ENCODE measurements around the gene MTG1.

MTG1 gene

GRCh38 chr10:133394064-133394663 is at the start of gene MTG1:
Gene MTG1 (plus strand): TSS chr10:133394157. CDS start chr10:133394221, 64 bp downstream.
- peak; percentile 98 for DNase-seq (ENCODE audit: low read depth)

DNA sequence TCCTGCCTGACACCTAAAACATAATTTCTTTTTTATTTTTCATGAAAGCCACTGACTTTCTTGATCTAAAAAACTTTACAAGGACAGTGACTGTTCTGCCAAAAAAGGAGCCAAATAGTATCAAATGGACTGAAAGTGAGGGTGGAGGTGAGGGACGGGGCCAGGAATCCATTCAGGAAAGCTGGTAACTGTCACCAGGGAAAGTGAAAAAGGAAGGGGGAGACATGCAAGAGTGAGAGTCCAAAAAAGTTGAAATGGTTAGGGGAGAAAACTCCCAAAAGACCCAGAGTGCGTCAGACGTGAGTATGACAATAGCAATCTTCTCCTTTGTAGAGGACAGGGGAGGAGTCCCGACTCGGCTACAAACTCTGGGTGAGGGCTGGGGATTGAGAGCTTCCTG is 49.7 kb upstream of the MTG1 start:
- no peak for DNase-seq (ENCODE audit: low read depth)
- Histone ChIP-seq H3K27me3 (replicated peaks; ENCODE audit: control insufficient read depth, insufficient read depth, low read length) (peaks cover 32% of the 10 kb centered on the region), H3K9me3 (ENCODE audit: control insufficient read depth, low read length) (no peaks in the 10 kb centered on the region), H3K4me1 (ENCODE audit: control insufficient read depth, insufficient read depth, low read length) (no peaks in the 10 kb centered on the region), H3K4me3 (ENCODE audit: low read length) (no peak overlapping the region), H3K36me3 (ENCODE audit: control insufficient read depth, insufficient read depth, low read length, severe bottlenecking) (no peaks in the 10 kb centered on the region), H3K9ac (ENCODE audit: low read length) (no peak overlapping the region)

More at GRCh38 chr10:133394064-133394663, at the start of gene MTG1:
- Histone ChIP-seq H3K9me3 (ENCODE audit: control insufficient read depth, low read length) (no peaks in the 10 kb centered on the region), H3K4me1 (ENCODE audit: control insufficient read depth, insufficient read depth, low read length) (peaks cover 13% of the 10 kb centered on the region), H3K27me3 (replicated peaks; ENCODE audit: control insufficient read depth, insufficient read depth, low read length) (no peaks in the 10 kb centered on the region), H3K4me3 (ENCODE audit: low read length) (peak within 1 kb of the TSS; percentile 89), H3K9ac (ENCODE audit: low read length) (peak within 1 kb of the TSS; percentile 94), H3K36me3 (ENCODE audit: control insufficient read depth, insufficient read depth, low read length, severe bottlenecking) (peaks cover 22% of the 10 kb centered on the region)

- no peaks in the 10 kb centered on the region for H3K36me3 ChIP-seq (ENCODE audit: control insufficient read depth, insufficient read depth, low read length, severe bottlenecking)
- no peak for DNase-seq (ENCODE audit: low read depth)
- no peak overlapping the region for H3K4me3 ChIP-seq (ENCODE audit: low read length)
- no peaks in the 10 kb centered on the region for H3K9me3 ChIP-seq (ENCODE audit: control insufficient read depth, low read length)
- H3K27me3 ChIP-seq (replicated peaks; ENCODE audit: control insufficient read depth, insufficient read depth, low read length), result peaks cover 39% of the 10 kb centered on the region
- H3K9ac ChIP-seq (ENCODE audit: low read length), result no peak overlapping the region
- H3K4me1 ChIP-seq (ENCODE audit: control insufficient read depth, insufficient read depth, low read length), result no peaks in the 10 kb centered on the region
Measured at GRCh38 chr10:133346413-133346812, 47.5 kb upstream of the MTG1 start.

GRCh38 chr10:133347710-133348517 is 46.0 kb upstream of the MTG1 start:
- no peak overlapping the region for H3K4me3 ChIP-seq (ENCODE audit: low read length)
- peaks cover 49% of the 10 kb centered on the region for H3K27me3 ChIP-seq (replicated peaks; ENCODE audit: control insufficient read depth, insufficient read depth, low read length)
- H3K9me3 ChIP-seq (ENCODE audit: control insufficient read depth, low read length), result no peaks in the 10 kb centered on the region
- no peaks in the 10 kb centered on the region for H3K36me3 ChIP-seq (ENCODE audit: control insufficient read depth, insufficient read depth, low read length, severe bottlenecking)
- no peak for DNase-seq (ENCODE audit: low read depth)
- H3K9ac ChIP-seq (ENCODE audit: low read length), result no peak overlapping the region
- H3K4me1 ChIP-seq (ENCODE audit: control insufficient read depth, insufficient read depth, low read length), result no peaks in the 10 kb centered on the region

DNA sequence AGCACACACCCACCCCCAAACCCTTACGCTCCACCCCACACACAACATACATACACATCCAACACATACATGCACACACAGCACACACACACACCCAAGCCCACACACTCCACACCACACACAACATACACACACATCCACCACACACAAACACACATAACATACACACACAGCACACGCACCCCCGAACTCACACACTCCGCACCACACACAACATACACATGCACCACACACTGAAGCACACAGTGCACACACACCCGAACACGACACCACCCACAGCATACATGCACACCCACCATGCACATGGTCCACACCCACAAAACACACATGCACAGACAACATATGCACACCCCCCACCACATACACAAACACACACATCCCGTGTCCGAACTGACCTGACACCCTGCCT is 44.8 kb upstream of the MTG1 start:
- H3K9me3 ChIP-seq (ENCODE audit: control insufficient read depth, low read length), result no peaks in the 10 kb centered on the region
- no peaks in the 10 kb centered on the region for H3K36me3 ChIP-seq (ENCODE audit: control insufficient read depth, insufficient read depth, low read length, severe bottlenecking)
- DNase-seq (ENCODE audit: low read depth), result no peak
- no peak overlapping the region for H3K4me3 ChIP-seq (ENCODE audit: low read length)
- H3K9ac ChIP-seq (ENCODE audit: low read length), result no peak overlapping the region
- H3K27me3 ChIP-seq (replicated peaks; ENCODE audit: control insufficient read depth, insufficient read depth, low read length), result peaks cover 44% of the 10 kb centered on the region
- no peaks in the 10 kb centered on the region for H3K4me1 ChIP-seq (ENCODE audit: control insufficient read depth, insufficient read depth, low read length)

- H3K9ac ChIP-seq (ENCODE audit: low read length), result no peak overlapping the region
- no peak for DNase-seq (ENCODE audit: low read depth)
Measured at GRCh38 chr10:133349577-133350011, 44.4 kb upstream of the MTG1 start.

GRCh38 chr10:133350283-133350949 is 43.5 kb upstream of the MTG1 start:
- Histone ChIP-seq H3K27me3 (replicated peaks; ENCODE audit: control insufficient read depth, insufficient read depth, low read length) (peaks cover 32% of the 10 kb centered on the region), H3K9ac (ENCODE audit: low read length) (no peak overlapping the region), H3K9me3 (ENCODE audit: control insufficient read depth, low read length) (no peaks in the 10 kb centered on the region), H3K36me3 (ENCODE audit: control insufficient read depth, insufficient read depth, low read length, severe bottlenecking) (no peaks in the 10 kb centered on the region), H3K4me3 (ENCODE audit: low read length) (no peak overlapping the region), H3K4me1 (ENCODE audit: control insufficient read depth, insufficient read depth, low read length) (no peaks in the 10 kb centered on the region)
- no peak for DNase-seq (ENCODE audit: low read depth)

More at GRCh38 chr10:133349577-133350011, 44.4 kb upstream of the MTG1 start:
- H3K27me3 ChIP-seq (replicated peaks; ENCODE audit: control insufficient read depth, insufficient read depth, low read length), result peaks cover 40% of the 10 kb centered on the region
- no peaks in the 10 kb centered on the region for H3K9me3 ChIP-seq (ENCODE audit: control insufficient read depth, low read length)
- no peaks in the 10 kb centered on the region for H3K4me1 ChIP-seq (ENCODE audit: control insufficient read depth, insufficient read depth, low read length)
- no peak overlapping the region for H3K4me3 ChIP-seq (ENCODE audit: low read length)
- no peaks in the 10 kb centered on the region for H3K36me3 ChIP-seq (ENCODE audit: control insufficient read depth, insufficient read depth, low read length, severe bottlenecking)

DNA sequence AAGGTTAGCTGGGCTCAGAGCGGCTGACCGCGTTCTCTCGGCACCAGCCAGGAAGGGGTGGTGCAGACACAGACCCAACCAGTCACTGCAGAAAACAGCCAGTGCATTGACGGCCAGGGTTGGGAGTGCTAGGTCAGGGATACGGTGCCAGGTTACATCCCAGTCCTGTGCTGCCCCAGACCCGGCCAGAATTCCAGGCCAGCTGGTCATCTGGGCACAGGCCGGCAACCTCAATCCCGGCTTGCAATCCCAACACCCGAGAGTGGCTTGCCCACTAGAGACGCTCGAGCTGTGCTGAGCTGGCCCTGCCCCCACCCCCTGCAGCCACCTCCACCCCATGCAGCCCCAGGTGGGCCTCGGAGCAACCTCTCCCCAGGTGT is 43.0 kb upstream of the MTG1 start:
- DNase-seq (ENCODE audit: low read depth), result no peak
- Histone ChIP-seq H3K9me3 (ENCODE audit: control insufficient read depth, low read length) (no peaks in the 10 kb centered on the region), H3K4me3 (ENCODE audit: low read length) (no peak overlapping the region), H3K27me3 (replicated peaks; ENCODE audit: control insufficient read depth, insufficient read depth, low read length) (peaks cover 28% of the 10 kb centered on the region), H3K4me1 (ENCODE audit: control insufficient read depth, insufficient read depth, low read length) (no peaks in the 10 kb centered on the region), H3K36me3 (ENCODE audit: control insufficient read depth, insufficient read depth, low read length, severe bottlenecking) (no peaks in the 10 kb centered on the region), H3K9ac (ENCODE audit: low read length) (no peak overlapping the region)

GRCh38 chr10:133351408-133352318 is 42.3 kb upstream of the MTG1 start:
- no peaks in the 10 kb centered on the region for H3K9me3 ChIP-seq (ENCODE audit: control insufficient read depth, low read length)
- no peak for DNase-seq (ENCODE audit: low read depth)
- peaks cover 28% of the 10 kb centered on the region for H3K27me3 ChIP-seq (replicated peaks; ENCODE audit: control insufficient read depth, insufficient read depth, low read length)
- no peaks in the 10 kb centered on the region for H3K36me3 ChIP-seq (ENCODE audit: control insufficient read depth, insufficient read depth, low read length, severe bottlenecking)
- H3K9ac ChIP-seq (ENCODE audit: low read length), result no peak overlapping the region
- H3K4me1 ChIP-seq (ENCODE audit: control insufficient read depth, insufficient read depth, low read length), result no peaks in the 10 kb centered on the region
- no peak overlapping the region for H3K4me3 ChIP-seq (ENCODE audit: low read length)

DNA sequence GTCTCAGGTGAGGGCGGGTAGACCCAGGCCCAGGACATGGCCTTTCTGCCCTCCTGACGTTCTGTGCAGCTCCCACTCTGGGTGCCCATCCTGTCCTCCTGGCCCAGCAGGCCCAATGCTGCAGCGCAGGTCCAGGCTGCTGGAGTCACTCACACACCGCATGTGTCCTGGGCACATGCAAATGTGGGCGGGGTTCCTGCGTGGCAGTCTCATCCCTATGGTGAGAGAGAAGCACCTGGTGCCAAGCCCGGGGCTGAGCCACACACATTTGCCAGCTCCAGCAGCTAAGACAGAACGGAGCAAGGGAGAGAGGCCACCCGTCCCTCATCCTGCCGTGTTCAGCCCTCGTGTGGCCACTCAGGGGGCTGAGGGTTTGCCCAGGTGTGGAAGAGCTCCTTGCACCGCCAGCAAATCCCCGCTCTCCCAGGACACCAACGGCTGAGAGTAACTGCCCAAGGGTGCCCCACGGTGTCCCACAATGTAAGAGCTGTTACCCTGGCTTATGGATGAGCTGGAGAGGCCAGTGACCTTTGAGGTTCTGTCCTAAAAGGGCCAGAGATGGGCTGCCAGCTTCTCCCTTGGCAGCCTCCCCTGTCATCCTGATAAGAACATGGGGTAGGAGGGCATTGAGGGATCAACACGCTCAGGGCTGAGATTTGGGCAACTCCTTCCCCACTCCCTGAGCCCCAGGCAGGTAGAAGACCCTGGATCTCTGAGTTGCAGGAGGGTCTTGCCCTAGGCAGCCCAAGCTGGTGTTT is 40.6 kb upstream of the MTG1 start:
- no peak for DNase-seq (ENCODE audit: low read depth)
- no peaks in the 10 kb centered on the region for H3K36me3 ChIP-seq (ENCODE audit: control insufficient read depth, insufficient read depth, low read length, severe bottlenecking)
- H3K27me3 ChIP-seq (replicated peaks; ENCODE audit: control insufficient read depth, insufficient read depth, low read length), result peaks cover 28% of the 10 kb centered on the region
- H3K4me3 ChIP-seq (ENCODE audit: low read length), result no peak overlapping the region
- no peak overlapping the region for H3K9ac ChIP-seq (ENCODE audit: low read length)
- H3K4me1 ChIP-seq (ENCODE audit: control insufficient read depth, insufficient read depth, low read length), result no peaks in the 10 kb centered on the region
- no peaks in the 10 kb centered on the region for H3K9me3 ChIP-seq (ENCODE audit: control insufficient read depth, low read length)

Data from adipocyte (in vitro differentiated cells).